K562 (cell line): ENCODE data around the gene SART3. TPM values are rescaled to one million over a fixed set of nuclear protein-coding genes. Genes with fewer than 3 reads are reported as not detected.

Source experiments
- C11orf30 ChIP-seq: fragments of 450-650 bp; IDR thresholded peaks from 2 replicates; pipeline ENCODE4 v1.6.1; 2016; ENCODE audit warnings: low read depth, mild to moderate bottlenecking
- HDGF ChIP-seq: fragments of 450-650 bp; IDR thresholded peaks from 2 replicates; pipeline ENCODE4 v1.6.1; 2016
- NCOA4 ChIP-seq: fragments of 450-650 bp; IDR thresholded peaks from 2 replicates; pipeline ENCODE4 v1.6.1; 2018; ENCODE audit warnings: mild to moderate bottlenecking; ENCODE audit not compliant: partially characterized antibody
- TEAD4 ChIP-seq, 2 experiments: sonication (generic) in 1 of 2; formaldehyde crosslinking in 1 of 2; IDR thresholded peaks; 2 replicates each; pipeline versions ENCODE4 v1.6.1 to v1.8.0; 2012 to 2022; ENCODE audit warnings: borderline replicate concordance in 1 of 2, inconsistent platforms in 1 of 2, low read length in 1 of 2, mild to moderate bottlenecking in 1 of 2, missing genetic modification reagents in 1 of 2
- ZBTB40 ChIP-seq, 2 experiments: fragments of 450-650 bp in 1 of 2; sonication (generic) in 1 of 2; formaldehyde crosslinking in 1 of 2; IDR thresholded peaks; 2 replicates each; pipeline versions ENCODE4 v1.7.1 to v1.9.0; 2016 to 2022; ENCODE audit warnings: inconsistent platforms in 1 of 2, mild to moderate bottlenecking in 1 of 2, missing genetic modification reagents in 1 of 2
- ZNF75A ChIP-seq: fragments of 450-650 bp; formaldehyde crosslinking; IDR thresholded peaks from 2 replicates; pipeline ENCODE4 v1.4.0; 2020; ENCODE audit warnings: mild to moderate bottlenecking
- polyA plus RNA-seq, 8 experiments: library from polyadenylated mRNA; depleted of rRNA in 4 of 8; stranded (reverse) in 5 of 8; unstranded in 3 of 8; fragments of >200 nt; fragmentation: Nextera tagmentation in 2 of 8; fragmentation: Illumina TruSeq in 1 of 8; extraction: Ambion mirVana in 2 of 8; extraction: Trizol in 1 of 8; gene quantifications; 2 replicates each; pipeline versions ENCODE4 v1.2.1 to v1.2.3, GENCODE V29; 2011 to 2014; ENCODE audit warnings: inconsistent platforms in 1 of 8, missing spikeins in 1 of 8
- total RNA-seq, 7 experiments: library from RNA; depleted of rRNA in 6 of 7; stranded (reverse); fragments of >200 nt in 6 of 7; fragmentation: Illumina TruSeq in 2 of 7; extraction: Trizol in 2 of 7; gene quantifications; 2 replicates each; pipeline versions ENCODE4 v1.2.1 to v1.2.3, GENCODE V29; 2011 to 2021; ENCODE audit warnings: low replicate concordance in 1 of 7
- TF ChIP-seq, protein P1 (sequence below), 2 experiments: IDR thresholded peaks in 1 of 2; conservative IDR thresholded peaks in 1 of 2; 2 replicates each; pipeline ENCODE4 v1.6.1; 2016; ENCODE audit warnings: low read depth in 2 of 2, mild to moderate bottlenecking in 1 of 2, missing compliant biosample characterization in 1 of 2, missing genetic modification characterization in 1 of 2, moderate library complexity in 1 of 2
- TF ChIP-seq, protein P2 (sequence below): sonication (generic); formaldehyde crosslinking; IDR thresholded peaks from 2 replicates; pipeline ENCODE4 v1.9.0; 2022; ENCODE audit warnings: mild to moderate bottlenecking, missing genetic modification reagents
- TF ChIP-seq, protein P3 (sequence below): fragments of 450-650 bp; IDR thresholded peaks from 2 replicates; pipeline ENCODE4 v1.6.1; 2016

The SART3 gene
- total and polyA plus RNA-seq, 9 of the 15 experiments (the other 6 are each of a cell fraction or from before 2014, with no cell fraction given): 8.9 to 167 (median 56.7) TPM

- TF ChIP-seq, protein P1, sequence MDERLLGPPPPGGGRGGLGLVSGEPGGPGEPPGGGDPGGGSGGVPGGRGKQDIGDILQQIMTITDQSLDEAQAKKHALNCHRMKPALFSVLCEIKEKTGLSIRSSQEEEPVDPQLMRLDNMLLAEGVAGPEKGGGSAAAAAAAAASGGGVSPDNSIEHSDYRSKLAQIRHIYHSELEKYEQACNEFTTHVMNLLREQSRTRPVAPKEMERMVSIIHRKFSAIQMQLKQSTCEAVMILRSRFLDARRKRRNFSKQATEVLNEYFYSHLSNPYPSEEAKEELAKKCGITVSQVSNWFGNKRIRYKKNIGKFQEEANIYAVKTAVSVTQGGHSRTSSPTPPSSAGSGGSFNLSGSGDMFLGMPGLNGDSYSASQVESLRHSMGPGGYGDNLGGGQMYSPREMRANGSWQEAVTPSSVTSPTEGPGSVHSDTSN (CRISPR knock-in tag; IDR thresholded peaks at IDR 0.05; ENCODE audit: low read depth): no peak; the same call in 1 of the 2 replicates
- TF ChIP-seq, protein P1 (tag; conservative IDR thresholded peaks at IDR 0.05; ENCODE audit: low read depth): peak; percentile 59
- TF ChIP-seq ZNF75A: no peak
- TF ChIP-seq NCOA4: no peak
- TF ChIP-seq, protein P2, sequence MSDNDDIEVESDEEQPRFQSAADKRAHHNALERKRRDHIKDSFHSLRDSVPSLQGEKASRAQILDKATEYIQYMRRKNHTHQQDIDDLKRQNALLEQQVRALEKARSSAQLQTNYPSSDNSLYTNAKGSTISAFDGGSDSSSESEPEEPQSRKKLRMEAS (CRISPR knock-in tag): peak; percentile 77
- TF ChIP-seq, protein P3, sequence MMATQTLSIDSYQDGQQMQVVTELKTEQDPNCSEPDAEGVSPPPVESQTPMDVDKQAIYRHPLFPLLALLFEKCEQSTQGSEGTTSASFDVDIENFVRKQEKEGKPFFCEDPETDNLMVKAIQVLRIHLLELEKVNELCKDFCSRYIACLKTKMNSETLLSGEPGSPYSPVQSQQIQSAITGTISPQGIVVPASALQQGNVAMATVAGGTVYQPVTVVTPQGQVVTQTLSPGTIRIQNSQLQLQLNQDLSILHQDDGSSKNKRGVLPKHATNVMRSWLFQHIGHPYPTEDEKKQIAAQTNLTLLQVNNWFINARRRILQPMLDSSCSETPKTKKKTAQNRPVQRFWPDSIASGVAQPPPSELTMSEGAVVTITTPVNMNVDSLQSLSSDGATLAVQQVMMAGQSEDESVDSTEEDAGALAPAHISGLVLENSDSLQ: peak; percentile 92
- TF ChIP-seq C11orf30: no peak
- peak; percentile 57; the same call in 1 of the 2 replicates for TF ChIP-seq TEAD4 (IDR thresholded peaks at IDR 0.05; ENCODE audit: low read length)
- no peak for TF ChIP-seq TEAD4 (CRISPR knock-in tag; IDR thresholded peaks at IDR 0.05; ENCODE audit: borderline replicate concordance)
- no peak for TF ChIP-seq HDGF
- TF ChIP-seq ZBTB40 (IDR thresholded peaks at IDR 0.05): peak; percentile 83
- TF ChIP-seq ZBTB40 (CRISPR knock-in tag; IDR thresholded peaks at IDR 0.05): peak; percentile 58; the same call in 1 of the 2 replicates
Measured at GRCh38 chr12:108477055-108477880, 83.7 kb downstream of the SART3 start (continued).
